ENCODE data around the gene UNC5B. TPM values are rescaled to one million over a fixed set of nuclear protein-coding genes. Genes with fewer than 3 reads are reported as not detected.
"Not testable (repeated sequence)": the region's sequence is repeated elsewhere in the genome, so short reads cannot be mapped to it uniquely, and the experiment has no call there.

UNC5B gene
- total RNA-seq, 2 donors from 2014 or later, result 0.04 TPM; not detected in 1

DNA sequence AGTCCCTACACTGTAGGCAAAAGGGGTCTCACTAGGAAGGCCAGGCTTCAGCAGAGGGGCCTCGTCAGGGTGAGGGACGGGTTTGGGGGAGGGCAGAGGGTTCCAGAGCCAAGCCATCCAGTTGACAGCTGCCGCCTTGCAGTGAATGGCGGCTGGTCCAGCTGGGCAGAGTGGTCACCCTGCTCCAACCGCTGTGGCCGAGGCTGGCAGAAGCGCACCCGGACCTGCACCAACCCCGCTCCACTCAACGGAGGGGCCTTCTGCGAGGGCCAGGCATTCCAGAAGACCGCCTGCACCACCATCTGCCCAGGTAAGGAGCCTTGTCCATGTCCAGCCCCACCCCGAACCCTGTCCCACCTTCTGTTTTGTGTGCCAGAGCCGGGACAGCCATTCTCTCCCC is 75.1 kb downstream of the UNC5B start:
- no peak overlapping the region for H3K4me3 Mint-ChIP-seq
- H3K4me1 Mint-ChIP-seq, result no peaks in the 10 kb centered on the region

DNA sequence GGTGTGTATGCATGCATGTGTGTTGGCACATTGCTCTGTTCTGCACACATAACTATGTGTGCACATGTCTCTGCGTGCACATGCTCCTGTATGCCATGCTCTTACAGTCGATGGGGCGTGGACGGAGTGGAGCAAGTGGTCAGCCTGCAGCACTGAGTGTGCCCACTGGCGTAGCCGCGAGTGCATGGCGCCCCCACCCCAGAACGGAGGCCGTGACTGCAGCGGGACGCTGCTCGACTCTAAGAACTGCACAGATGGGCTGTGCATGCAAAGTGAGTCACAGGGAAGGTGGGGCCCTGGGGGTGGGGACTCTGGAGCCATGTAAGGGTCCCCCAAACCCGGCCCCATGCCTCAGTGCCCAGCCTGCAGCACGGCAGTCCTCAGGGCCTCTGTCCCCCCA is 76.1 kb downstream of the UNC5B start:
- Mint-ChIP-seq H3K4me1 (no peaks in the 10 kb centered on the region), H3K4me3 (no peak overlapping the region), H3K36me3 (ENCODE audit: low read depth) (no peaks in the 10 kb centered on the region), H3K9me3 (no peaks in the 10 kb centered on the region), H3K27me3 (no peaks in the 10 kb centered on the region), H3K27ac (no peak overlapping the region)
- no peak for ATAC-seq (replicated peaks)

More for the DNA sequence above, 75.1 kb downstream of the UNC5B start:
- no peaks in the 10 kb centered on the region for H3K36me3 Mint-ChIP-seq (ENCODE audit: low read depth)
- H3K27ac Mint-ChIP-seq, result no peak overlapping the region
- no peaks in the 10 kb centered on the region for H3K27me3 Mint-ChIP-seq
- no peak for ATAC-seq (replicated peaks)
- H3K9me3 Mint-ChIP-seq, result no peaks in the 10 kb centered on the region

DNA sequence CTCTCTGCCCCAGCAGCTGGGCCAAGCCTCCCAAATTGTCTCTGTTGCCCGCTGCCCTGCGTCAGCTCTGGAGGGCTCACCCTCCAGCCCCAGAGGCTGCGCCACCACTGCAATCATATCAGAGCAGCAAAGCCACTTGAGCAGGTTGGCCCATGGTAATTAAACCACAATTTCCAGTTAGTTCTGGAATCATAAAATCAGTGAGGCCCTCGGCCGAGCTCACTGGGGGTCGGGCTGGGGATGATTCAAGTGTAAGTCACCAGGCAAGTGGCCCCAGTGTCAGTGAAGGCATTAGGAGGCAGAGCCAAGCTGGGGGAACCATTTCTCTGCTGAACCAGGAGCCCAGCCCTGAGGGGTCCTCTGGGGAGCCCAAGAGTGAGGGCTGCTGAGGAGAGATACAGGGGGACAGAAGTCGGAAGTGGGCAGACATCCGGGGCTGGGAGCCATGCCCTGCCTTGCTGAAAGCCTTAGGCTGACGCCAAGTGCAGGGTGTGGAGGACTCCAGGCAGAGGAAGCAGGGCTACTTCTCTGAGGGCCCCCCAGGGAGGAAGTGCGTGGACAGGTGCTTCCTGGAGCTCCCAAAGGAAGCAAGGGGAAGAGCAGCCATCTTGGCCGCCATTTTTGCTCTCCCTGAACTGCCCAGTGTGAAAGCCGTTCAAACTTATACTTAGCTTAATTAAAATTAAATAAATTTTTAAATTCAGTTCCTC is 77.2 kb downstream of the UNC5B start:
- Mint-ChIP-seq H3K27ac (no peak overlapping the region), H3K4me1 (no peaks in the 10 kb centered on the region), H3K36me3 (ENCODE audit: low read depth) (no peaks in the 10 kb centered on the region), H3K4me3 (no peak overlapping the region), H3K27me3 (no peaks in the 10 kb centered on the region), H3K9me3 (no peaks in the 10 kb centered on the region)
- no peak for ATAC-seq (replicated peaks)

DNA sequence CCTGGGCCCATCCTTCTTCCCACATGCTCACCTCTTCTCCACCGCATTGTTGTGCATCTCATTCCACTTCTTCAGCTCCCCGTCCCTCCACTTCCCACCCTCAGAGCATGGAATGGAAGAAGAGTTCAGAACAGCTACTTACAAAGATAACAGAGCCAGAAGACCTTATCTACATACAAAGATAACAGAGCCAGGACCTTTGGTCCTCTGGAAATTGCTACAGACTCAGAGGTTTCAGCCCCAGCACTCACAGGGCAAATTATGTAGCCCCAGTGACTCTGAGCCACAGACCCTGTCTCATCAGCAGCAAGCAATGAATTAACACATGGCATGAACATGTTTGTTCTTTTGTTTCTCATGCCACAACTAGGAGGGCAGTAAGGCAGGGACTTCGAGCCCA is 78.0 kb downstream of the UNC5B start:
- H3K9me3 Mint-ChIP-seq, result no peaks in the 10 kb centered on the region
- peaks cover 2% of the 10 kb centered on the region for H3K27me3 Mint-ChIP-seq
- H3K4me3 Mint-ChIP-seq, result no peak overlapping the region
- H3K36me3 Mint-ChIP-seq (ENCODE audit: low read depth), result no peaks in the 10 kb centered on the region
- no peak for ATAC-seq (replicated peaks)
- no peak overlapping the region for H3K27ac Mint-ChIP-seq
- no peaks in the 10 kb centered on the region for H3K4me1 Mint-ChIP-seq

GRCh38 chr10:71290806-71291527 is 78.6 kb downstream of the UNC5B start:
- Mint-ChIP-seq H3K36me3 (ENCODE audit: low read depth) (no peaks in the 10 kb centered on the region), H3K27me3 (peaks cover 4% of the 10 kb centered on the region), H3K27ac (no peak overlapping the region), H3K9me3 (no peaks in the 10 kb centered on the region), H3K4me3 (no peak overlapping the region), H3K4me1 (no peaks in the 10 kb centered on the region)
- peak; percentile 26 for ATAC-seq (replicated peaks)

DNA sequence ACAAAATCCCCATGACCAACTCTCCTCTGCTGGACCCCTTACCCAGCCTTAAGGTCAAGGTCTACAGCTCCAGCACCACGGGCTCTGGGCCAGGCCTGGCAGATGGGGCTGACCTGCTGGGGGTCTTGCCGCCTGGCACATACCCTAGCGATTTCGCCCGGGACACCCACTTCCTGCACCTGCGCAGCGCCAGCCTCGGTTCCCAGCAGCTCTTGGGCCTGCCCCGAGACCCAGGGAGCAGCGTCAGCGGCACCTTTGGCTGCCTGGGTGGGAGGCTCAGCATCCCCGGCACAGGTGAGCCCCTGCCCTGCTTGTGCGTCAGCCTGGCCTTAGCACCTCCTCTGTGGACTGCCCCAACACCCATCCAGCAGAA is 79.1 kb downstream of the UNC5B start:
- H3K27me3 Mint-ChIP-seq, result peaks cover 4% of the 10 kb centered on the region
- no peak overlapping the region for H3K4me3 Mint-ChIP-seq
- H3K36me3 Mint-ChIP-seq (ENCODE audit: low read depth), result no peaks in the 10 kb centered on the region
- ATAC-seq (replicated peaks), result no peak
- no peaks in the 10 kb centered on the region for H3K4me1 Mint-ChIP-seq
- H3K9me3 Mint-ChIP-seq, result no peaks in the 10 kb centered on the region
- no peak overlapping the region for H3K27ac Mint-ChIP-seq

GRCh38 chr10:71292624-71293445 is 80.5 kb downstream of the UNC5B start:
- Mint-ChIP-seq H3K4me1 (no peaks in the 10 kb centered on the region), H3K4me3 (no peak overlapping the region), H3K27ac (no peak overlapping the region), H3K36me3 (ENCODE audit: low read depth) (no peaks in the 10 kb centered on the region), H3K27me3 (peaks cover 4% of the 10 kb centered on the region), H3K9me3 (no peaks in the 10 kb centered on the region)
- no peak for ATAC-seq (replicated peaks)

GRCh38 chr10:71293446-71294084 is 81.2 kb downstream of the UNC5B start:
- Mint-ChIP-seq H3K36me3 (ENCODE audit: low read depth) (no peaks in the 10 kb centered on the region), H3K4me1 (no peaks in the 10 kb centered on the region), H3K27ac (no peak overlapping the region), H3K27me3 (peaks cover 4% of the 10 kb centered on the region), H3K9me3 (no peaks in the 10 kb centered on the region), H3K4me3 (no peak overlapping the region)
- no peak for ATAC-seq (replicated peaks)

DNA sequence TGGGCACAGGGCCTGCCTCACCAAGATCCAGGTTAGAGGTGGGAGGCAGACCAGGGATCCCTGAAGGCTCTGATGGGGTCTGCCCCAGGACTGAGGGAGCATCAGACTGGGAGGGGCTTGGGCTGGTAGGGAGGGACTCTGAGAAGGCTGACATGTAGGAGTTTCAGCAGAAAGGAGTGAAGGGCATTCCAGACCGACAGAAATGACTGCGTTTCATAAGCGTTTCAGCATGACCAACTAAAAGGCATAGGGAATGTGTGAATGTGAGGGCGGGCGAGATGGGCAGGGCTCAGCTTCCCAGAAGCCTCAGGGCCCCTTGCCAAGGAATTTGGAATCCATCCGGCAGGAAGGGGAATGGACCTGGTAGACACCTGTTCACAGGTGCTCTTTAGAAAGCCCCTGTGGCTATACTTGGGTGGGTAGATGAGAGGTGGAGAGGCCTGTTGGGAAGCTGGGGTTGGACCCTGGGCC is 81.8 kb downstream of the UNC5B start:
- Mint-ChIP-seq H3K4me3 (no peak overlapping the region), H3K9me3 (no peaks in the 10 kb centered on the region), H3K4me1 (no peaks in the 10 kb centered on the region), H3K27ac (no peak overlapping the region), H3K36me3 (ENCODE audit: low read depth) (no peaks in the 10 kb centered on the region), H3K27me3 (peaks cover 4% of the 10 kb centered on the region)
- no peak for ATAC-seq (replicated peaks)

DNA sequence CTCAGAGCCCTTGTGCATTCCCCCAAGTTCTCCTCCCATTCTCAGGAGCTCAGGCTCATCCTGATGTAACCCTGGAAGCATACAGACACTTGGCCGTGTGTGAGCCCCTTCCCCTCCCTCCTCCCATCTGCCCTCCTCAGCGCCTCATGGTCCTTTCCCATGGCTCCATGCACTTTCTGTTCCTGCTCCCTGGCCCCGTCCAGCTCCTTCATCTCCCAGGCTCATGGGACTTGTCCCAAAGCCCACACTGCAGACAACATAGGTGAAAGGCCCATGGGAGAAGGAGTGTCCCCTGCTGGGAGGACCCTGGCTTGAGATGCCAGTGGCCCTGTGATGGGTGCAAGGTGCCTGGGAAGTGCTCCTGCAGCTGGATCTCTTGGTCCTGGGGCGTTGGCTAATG is 82.5 kb downstream of the UNC5B start:
- no peak for ATAC-seq (replicated peaks)
- peaks cover 5% of the 10 kb centered on the region for H3K4me1 Mint-ChIP-seq
- H3K27ac Mint-ChIP-seq, result no peak overlapping the region

GRCh38 chr10:71295641-71296040 is 83.3 kb downstream of the UNC5B start:
- no peak overlapping the region for H3K27ac Mint-ChIP-seq
- H3K4me3 Mint-ChIP-seq, result no peak overlapping the region
- H3K36me3 Mint-ChIP-seq (ENCODE audit: low read depth), result no peaks in the 10 kb centered on the region
- H3K4me1 Mint-ChIP-seq, result peaks cover 5% of the 10 kb centered on the region
- no peaks in the 10 kb centered on the region for H3K9me3 Mint-ChIP-seq
- H3K27me3 Mint-ChIP-seq, result peaks cover 8% of the 10 kb centered on the region
- ATAC-seq (replicated peaks), result no peak

More for the DNA sequence above, 82.5 kb downstream of the UNC5B start:
- Mint-ChIP-seq H3K4me3 (no peak overlapping the region), H3K27me3 (peaks cover 8% of the 10 kb centered on the region), H3K36me3 (ENCODE audit: low read depth) (no peaks in the 10 kb centered on the region), H3K9me3 (no peaks in the 10 kb centered on the region)

GRCh38 chr10:71296086-71296485 is 83.7 kb downstream of the UNC5B start:
- H3K36me3 Mint-ChIP-seq (ENCODE audit: low read depth), result no peaks in the 10 kb centered on the region
- no peak overlapping the region for H3K4me3 Mint-ChIP-seq
- no peak overlapping the region for H3K27ac Mint-ChIP-seq
- no peaks in the 10 kb centered on the region for H3K9me3 Mint-ChIP-seq
- ATAC-seq (replicated peaks), result no peak
- peaks cover 8% of the 10 kb centered on the region for H3K27me3 Mint-ChIP-seq
- H3K4me1 Mint-ChIP-seq, result peaks cover 5% of the 10 kb centered on the region

DNA sequence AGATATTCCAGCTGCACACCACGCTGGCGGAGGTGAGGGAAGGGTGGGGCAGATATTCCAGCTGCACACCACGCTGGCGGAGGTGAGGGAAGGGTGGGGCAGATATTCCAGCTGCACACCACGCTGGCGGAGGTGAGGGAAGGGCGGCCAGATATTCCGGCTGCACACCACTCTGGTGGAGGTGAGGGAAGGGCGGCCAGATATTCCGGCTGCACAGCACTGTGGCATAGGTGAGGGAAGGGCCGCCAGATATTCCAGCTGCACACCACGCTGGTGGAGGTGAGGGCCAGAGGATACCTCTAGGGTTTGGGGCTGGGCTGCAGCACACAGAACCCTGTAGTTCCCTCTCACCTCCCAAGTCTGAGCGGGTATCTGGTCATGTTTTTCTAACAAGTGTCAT is 84.4 kb downstream of the UNC5B start:
- H3K36me3 Mint-ChIP-seq (ENCODE audit: low read depth); ATAC-seq (replicated peaks); H3K27me3 Mint-ChIP-seq; H3K4me1 Mint-ChIP-seq; H3K27ac Mint-ChIP-seq; H3K4me3 Mint-ChIP-seq; H3K9me3 Mint-ChIP-seq: not testable (repeated sequence)

- no peaks in the 10 kb centered on the region for H3K9me3 Mint-ChIP-seq
- peaks cover 5% of the 10 kb centered on the region for H3K4me1 Mint-ChIP-seq
- no peak overlapping the region for H3K27ac Mint-ChIP-seq
- no peak overlapping the region for H3K4me3 Mint-ChIP-seq
- peaks cover 11% of the 10 kb centered on the region for H3K27me3 Mint-ChIP-seq
- no peaks in the 10 kb centered on the region for H3K36me3 Mint-ChIP-seq (ENCODE audit: low read depth)
- ATAC-seq (replicated peaks), result no peak
Measured at GRCh38 chr10:71297343-71297742, 85.0 kb downstream of the UNC5B start.
